Central memory CD8-positive, alpha-beta T cell (primary cell): ENCODE results near the gene CTNND2.
"Not testable (repeated sequence)": the region's sequence is repeated elsewhere in the genome, so short reads cannot be mapped to it uniquely, and the experiment has no call there.

Source experiments
- ATAC-seq: fragments of 150-1000 bp; cut with Tn5 transposase; replicated peaks from 2 replicates; pipeline ENCODE4 v1.10.0; 2022; ENCODE audit warnings: mild to moderate bottlenecking, moderate FRiP score, moderate number of reproducible peaks; ENCODE audit not compliant: poor library complexity, severe bottlenecking; ENCODE audit errors: extremely low read depth
- DNase-seq, 2 donors: peaks; one replicate each; pipeline ENCODE4 v3.0.0; 2021; ENCODE audit warnings: low spot score in 2 of 2
- H3K27ac Mint-ChIP-seq: one replicate; pipeline ENCODE4 v1.8.0; 2022; ENCODE audit warnings: low read depth, mild to moderate bottlenecking, moderate library complexity, mixed read lengths
- H3K27me3 Mint-ChIP-seq: one replicate; pipeline ENCODE4 v1.8.0; 2022; ENCODE audit warnings: mixed read lengths
- H3K36me3 Mint-ChIP-seq: one replicate; pipeline ENCODE4 v1.8.0; 2022; ENCODE audit warnings: mild to moderate bottlenecking, moderate library complexity, mixed read lengths; ENCODE audit not compliant: insufficient read depth
- H3K4me1 Mint-ChIP-seq: one replicate; pipeline ENCODE4 v1.8.0; 2022; ENCODE audit warnings: mixed read lengths
- H3K4me3 Mint-ChIP-seq: one replicate; pipeline ENCODE4 v1.8.0; 2022; ENCODE audit warnings: mild to moderate bottlenecking, moderate library complexity, mixed read lengths
- H3K9me3 Mint-ChIP-seq: one replicate; pipeline ENCODE4 v1.8.0; 2022; ENCODE audit warnings: mixed read lengths

Gene CTNND2

DNA sequence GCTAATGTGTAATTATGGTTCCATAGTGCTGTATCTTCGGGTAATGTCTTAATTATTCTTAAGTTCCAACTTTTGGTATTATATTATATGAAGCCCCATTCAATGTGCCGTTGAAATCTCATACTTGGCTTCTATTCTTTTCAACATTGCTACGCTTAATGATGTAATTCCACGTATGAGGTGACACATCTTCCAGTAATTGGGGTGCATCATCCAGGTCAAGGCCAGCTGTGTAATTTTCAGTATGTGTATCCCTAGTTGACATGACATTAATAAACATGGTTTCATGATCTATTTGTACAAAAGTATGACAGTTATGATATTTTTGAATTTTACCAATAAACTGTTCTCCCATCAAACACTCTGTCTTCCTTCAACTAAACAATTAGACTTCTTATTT lies 546.3 kb downstream of the CTNND2 start:
- ATAC-seq = no peak
- H3K27me3 Mint-ChIP-seq = no peaks in the 10 kb centered on the region

DNA sequence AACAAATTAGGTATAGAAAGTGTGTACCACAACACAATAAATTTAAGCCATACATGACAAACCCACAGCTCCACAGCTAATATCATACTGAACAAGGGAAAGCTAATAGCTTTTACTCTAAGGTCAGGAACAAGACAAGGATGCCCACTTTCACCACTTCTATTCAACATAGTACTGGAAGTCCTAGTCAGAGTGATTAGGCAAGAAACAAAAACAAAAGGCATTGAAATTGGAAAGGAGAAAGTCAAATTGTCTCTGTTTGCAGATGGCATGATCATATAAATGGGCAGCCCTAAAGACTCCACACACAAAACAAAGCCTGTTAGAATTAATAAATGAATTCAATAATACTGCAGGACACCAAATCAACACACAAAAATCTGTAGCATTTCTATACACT lies 548.8 kb downstream of the CTNND2 start:
- Mint-ChIP-seq H3K9me3 (peaks cover 16% of the 10 kb centered on the region), H3K27me3 (no peaks in the 10 kb centered on the region), H3K27ac (no peak overlapping the region), H3K4me1 (no peaks in the 10 kb centered on the region), H3K36me3 (no peaks in the 10 kb centered on the region), H3K4me3 (no peak overlapping the region)
- ATAC-seq (no peak), DNase-seq (no peak)

More for the DNA sequence above, 546.3 kb downstream of the CTNND2 start:
- H3K9me3 Mint-ChIP-seq = peaks cover 22% of the 10 kb centered on the region
- H3K27ac Mint-ChIP-seq = no peak overlapping the region
- no peaks in the 10 kb centered on the region for H3K36me3 Mint-ChIP-seq
- H3K4me1 Mint-ChIP-seq = no peaks in the 10 kb centered on the region
- H3K4me3 Mint-ChIP-seq = no peak overlapping the region
- no peak for DNase-seq

DNA sequence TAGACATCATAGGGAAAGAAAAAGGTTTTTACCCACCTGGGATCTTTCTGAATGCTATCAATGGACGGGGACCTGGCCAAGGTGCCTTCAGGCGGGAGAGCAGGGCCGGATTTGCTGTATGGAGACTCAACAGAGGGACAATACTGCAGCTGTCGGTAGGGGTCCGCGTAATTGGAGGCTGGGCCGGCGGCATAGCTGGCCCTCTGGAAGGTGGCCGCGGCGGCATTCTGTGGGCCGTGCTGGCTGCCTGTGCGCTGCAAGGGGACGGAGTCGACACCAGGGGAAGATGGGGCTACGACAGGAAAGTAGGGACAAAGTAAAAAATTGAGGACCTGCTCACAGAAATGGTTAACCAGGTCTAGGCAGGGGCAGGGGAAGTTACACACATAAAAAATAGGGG lies 557.9 kb downstream of the CTNND2 start:
- no peaks in the 10 kb centered on the region for H3K4me1 Mint-ChIP-seq
- ATAC-seq (no peak), DNase-seq (no peak)
- H3K9me3 Mint-ChIP-seq = peaks cover 7% of the 10 kb centered on the region
- no peaks in the 10 kb centered on the region for H3K36me3 Mint-ChIP-seq
- no peak overlapping the region for H3K4me3 Mint-ChIP-seq
- no peaks in the 10 kb centered on the region for H3K27me3 Mint-ChIP-seq
- no peak overlapping the region for H3K27ac Mint-ChIP-seq

DNA sequence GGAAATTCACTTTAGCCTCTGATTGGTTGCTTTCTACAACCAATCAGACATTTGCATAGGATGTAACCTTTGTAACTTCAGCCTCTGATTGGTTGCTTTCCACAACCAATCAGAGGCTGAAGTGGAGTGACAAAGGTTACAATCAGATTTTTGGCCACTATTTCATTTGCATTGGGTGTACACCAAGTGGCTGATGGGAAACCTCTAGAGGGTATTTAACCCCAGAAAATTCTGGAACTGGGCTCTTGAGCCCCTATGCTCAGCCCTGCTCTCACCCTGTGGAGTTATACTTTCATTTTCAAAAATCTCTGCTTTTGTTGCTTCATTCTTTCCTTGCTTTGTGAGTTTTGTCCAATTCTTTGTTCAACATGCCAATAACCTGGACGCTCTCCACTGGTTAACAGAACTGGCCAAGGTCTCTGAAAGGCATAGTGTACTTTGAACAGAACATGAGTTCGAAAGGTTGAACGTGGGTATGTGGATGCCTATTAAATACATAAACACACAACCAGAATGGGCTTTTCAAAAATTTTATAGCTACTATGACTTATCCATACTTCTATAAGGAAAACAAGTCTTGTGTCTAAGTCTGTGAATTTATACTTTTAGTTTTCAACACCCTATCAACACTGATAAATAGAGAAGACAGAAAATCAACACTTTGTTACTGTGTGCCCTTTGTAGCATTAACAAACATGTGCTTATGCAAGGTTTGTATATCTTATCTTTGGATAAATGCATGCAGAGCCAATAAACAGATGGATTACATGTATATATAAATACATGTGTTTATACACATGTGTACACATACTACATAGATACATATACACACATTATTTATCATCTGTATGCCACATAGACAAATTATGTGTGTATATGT lies 568.1 kb downstream of the CTNND2 start:
- H3K9me3 Mint-ChIP-seq = peaks cover 11% of the 10 kb centered on the region
- H3K4me3 Mint-ChIP-seq = no peak overlapping the region
- no peaks in the 10 kb centered on the region for H3K4me1 Mint-ChIP-seq
- DNase-seq (no peak), ATAC-seq (no peak)
- H3K27ac Mint-ChIP-seq = no peak overlapping the region
- H3K27me3 Mint-ChIP-seq = no peaks in the 10 kb centered on the region
- no peaks in the 10 kb centered on the region for H3K36me3 Mint-ChIP-seq

DNA sequence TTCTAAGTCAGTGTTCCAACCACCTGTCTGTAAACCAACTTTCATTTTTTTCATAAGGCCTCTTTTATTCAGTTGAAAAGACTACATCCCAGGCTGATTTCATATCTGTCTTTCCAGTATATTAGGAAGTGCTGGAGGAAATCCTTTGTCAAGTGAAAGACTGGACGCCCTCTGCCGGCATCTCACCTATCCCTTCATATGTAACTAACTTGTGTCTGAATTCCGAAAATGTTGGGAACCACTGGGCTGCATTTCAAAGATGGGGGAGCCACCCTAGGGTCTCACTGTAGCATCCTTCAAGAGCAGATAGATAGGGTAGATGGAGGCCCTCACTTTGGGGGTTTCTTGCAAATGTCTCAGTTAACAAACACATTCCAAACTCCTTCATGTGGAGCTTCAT lies 569.8 kb downstream of the CTNND2 start:
- Mint-ChIP-seq H3K27ac (no peak overlapping the region), H3K4me1 (no peaks in the 10 kb centered on the region), H3K4me3 (no peak overlapping the region), H3K9me3 (peaks cover 11% of the 10 kb centered on the region), H3K27me3 (no peaks in the 10 kb centered on the region), H3K36me3 (no peaks in the 10 kb centered on the region)
- no peak for ATAC-seq
- no peak for DNase-seq

DNA sequence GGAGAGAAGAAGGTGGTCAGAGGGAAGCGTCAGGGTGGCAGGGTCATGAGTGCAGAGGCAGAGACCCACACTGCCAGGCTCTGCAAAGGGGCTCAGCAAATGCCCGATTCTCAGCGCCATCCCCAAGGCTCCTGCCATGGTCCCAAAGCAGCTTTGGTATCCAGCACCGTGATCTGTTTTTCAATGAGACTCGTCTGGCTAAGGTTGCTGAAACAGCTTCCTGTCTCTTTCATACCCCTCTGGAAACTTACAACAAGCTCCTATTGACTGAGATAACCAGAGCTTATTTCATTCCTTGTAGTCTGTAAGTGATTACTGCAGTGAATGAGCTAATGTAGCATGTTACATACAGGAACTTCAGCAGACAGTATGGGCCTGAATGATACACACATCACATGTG lies 574.6 kb downstream of the CTNND2 start:
- Mint-ChIP-seq H3K4me1 (no peaks in the 10 kb centered on the region), H3K36me3 (no peaks in the 10 kb centered on the region), H3K27ac (no peak overlapping the region), H3K27me3 (no peaks in the 10 kb centered on the region), H3K4me3 (no peak overlapping the region), H3K9me3 (peaks cover 4% of the 10 kb centered on the region)
- ATAC-seq (no peak), DNase-seq (no peak)

DNA sequence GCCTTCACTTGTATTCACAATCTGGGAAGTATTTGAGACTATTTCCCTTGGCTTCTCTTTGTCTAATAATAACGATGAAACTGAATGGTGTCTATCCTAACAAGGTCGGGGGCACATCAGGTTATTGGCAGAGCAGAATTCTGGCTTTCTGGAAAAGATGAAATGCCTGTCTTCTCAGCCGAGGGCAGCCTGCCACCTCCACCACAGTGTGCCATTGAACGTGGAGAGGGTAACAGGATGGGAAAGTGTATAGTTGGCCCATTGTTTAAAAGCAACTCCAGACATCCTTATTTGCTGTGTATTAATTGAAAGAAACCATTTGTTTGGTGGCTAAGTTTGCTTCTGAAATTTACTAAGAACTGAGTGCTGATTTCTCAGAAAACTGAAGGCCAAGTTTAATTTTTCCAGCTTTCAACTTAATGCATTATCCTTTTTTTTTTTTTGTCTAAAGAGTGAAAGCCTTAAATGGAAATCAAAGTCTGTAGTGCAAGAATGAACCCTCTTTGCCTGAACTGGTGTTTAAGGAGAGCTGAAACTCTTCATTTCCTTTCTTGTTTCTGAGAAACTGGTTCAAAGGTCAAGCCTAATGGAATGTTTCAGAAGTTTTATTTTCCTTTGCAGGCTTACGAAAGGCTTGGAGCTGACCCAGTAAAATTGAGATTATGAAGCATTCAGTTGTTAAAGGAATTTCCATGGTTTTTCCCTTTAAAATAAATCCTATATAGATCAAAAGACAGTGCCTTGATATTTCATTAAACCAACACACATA lies 579.5 kb downstream of the CTNND2 start:
- no peaks in the 10 kb centered on the region for H3K27me3 Mint-ChIP-seq
- no peak for ATAC-seq
- H3K9me3 Mint-ChIP-seq = peaks cover 4% of the 10 kb centered on the region
- H3K4me3 Mint-ChIP-seq = no peak overlapping the region
- H3K36me3 Mint-ChIP-seq = peaks cover 2% of the 10 kb centered on the region
- no peak for DNase-seq
- H3K4me1 Mint-ChIP-seq = no peaks in the 10 kb centered on the region
- no peak overlapping the region for H3K27ac Mint-ChIP-seq

DNA sequence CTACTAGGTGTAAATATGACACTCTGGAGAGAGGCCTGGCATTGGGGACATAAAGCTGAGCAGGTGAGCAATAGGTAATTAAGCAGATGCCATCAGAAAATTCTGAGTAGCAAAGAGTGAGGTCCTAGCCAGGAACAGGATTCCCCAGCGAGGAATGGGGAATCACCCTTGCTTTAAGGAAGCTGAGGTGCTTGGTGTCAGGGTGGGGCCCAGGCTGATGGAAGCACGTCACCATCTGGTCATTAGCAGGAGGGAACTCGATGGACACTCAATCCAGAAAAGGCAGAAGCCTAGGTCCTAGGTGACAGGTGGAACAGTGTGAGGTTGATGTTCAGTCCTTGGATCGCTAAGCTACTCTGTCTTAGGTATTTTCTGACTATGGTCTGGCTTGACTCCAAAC lies 580.5 kb downstream of the CTNND2 start:
- ATAC-seq (no peak), DNase-seq (no peak)
- Mint-ChIP-seq H3K27me3 (no peaks in the 10 kb centered on the region), H3K27ac (no peak overlapping the region), H3K4me1 (no peaks in the 10 kb centered on the region), H3K36me3 (peaks cover 2% of the 10 kb centered on the region), H3K9me3 (peaks cover 5% of the 10 kb centered on the region), H3K4me3 (no peak overlapping the region)

DNA sequence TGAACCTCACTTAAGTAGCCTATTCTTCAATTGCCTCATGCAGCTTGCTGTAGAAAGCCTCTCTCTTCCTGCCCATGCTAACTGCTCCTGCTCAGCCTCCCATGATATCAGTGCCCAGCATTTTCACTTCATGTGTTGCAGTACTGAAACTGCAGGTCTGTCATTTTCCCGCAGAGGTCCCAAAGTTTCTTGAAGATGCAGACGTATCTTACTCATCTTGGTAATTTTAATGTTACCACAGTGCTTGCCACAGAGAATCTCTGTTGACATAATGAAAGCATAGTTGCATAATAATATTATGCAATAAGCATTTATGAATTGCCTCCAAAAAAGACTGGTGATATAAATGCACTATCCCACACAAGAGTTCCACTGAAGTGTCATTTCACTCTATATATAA lies 582.1 kb downstream of the CTNND2 start:
- DNase-seq = no peak
- ATAC-seq = no peak

DNA sequence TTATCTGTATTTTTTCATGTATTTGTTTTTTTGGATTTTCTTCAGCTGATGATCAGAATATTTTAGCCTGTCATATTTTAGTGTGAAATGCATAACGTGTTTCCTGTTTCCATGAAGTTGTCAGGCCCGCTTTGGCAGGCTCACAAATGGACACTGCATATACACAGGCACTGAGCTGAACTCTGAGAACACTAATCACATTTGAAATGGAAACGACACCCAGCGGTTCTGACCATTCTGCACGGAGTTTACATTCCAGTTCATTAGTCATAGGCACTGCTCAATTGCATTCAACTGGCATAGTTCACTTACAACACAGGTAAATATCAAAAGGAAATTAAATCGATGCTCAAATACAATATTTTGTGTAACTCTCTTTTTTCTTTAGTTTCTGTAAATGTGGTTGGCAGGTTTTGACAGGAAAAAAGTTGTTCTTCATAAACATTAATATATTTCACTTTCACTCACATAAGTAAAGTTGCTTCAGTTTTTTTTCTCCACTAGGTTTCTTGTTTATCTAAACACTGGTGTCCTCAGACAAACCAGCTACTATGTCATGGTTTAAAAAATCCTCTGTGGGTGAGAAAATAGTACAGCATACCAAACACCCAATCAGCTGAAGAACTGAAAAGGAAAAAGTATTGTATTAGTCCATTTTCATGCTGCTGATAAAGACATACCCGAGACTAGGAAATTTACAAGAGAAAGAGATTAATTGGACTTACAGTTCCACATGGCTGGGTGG lies 584.2 kb downstream of the CTNND2 start:
- ATAC-seq = no peak
- H3K27ac Mint-ChIP-seq = no peak overlapping the region
- peaks cover 2% of the 10 kb centered on the region for H3K36me3 Mint-ChIP-seq
- no peaks in the 10 kb centered on the region for H3K4me1 Mint-ChIP-seq
- no peaks in the 10 kb centered on the region for H3K27me3 Mint-ChIP-seq
- H3K9me3 Mint-ChIP-seq = peaks cover 8% of the 10 kb centered on the region
- H3K4me3 Mint-ChIP-seq = no peak overlapping the region
- no peak for DNase-seq

More for the DNA sequence above, 582.1 kb downstream of the CTNND2 start:
- Mint-ChIP-seq H3K36me3 (peaks cover 2% of the 10 kb centered on the region), H3K4me3 (no peak overlapping the region), H3K9me3 (peaks cover 12% of the 10 kb centered on the region), H3K27ac (no peak overlapping the region), H3K4me1 (no peaks in the 10 kb centered on the region), H3K27me3 (no peaks in the 10 kb centered on the region)

DNA sequence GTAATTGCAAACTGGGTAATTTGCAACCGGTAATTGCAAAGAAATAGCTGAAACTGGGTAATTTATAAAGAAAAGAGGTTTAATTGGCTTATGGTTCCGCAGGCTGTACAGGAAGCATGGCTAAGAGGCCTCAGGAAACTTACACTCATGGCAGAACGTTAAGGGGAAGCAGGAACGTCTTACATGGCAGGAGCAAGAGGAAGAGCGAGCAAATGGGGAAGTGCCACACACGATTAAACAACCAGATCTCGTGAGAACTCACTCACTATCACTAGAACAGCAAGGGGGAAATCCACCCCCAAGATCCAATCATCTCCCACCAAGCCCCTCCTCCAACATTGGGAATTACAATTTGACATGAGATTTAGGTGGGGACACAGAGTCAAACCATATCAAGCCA lies 590.6 kb downstream of the CTNND2 start:
- H3K4me3 Mint-ChIP-seq, DNase-seq, ATAC-seq, H3K27ac Mint-ChIP-seq, H3K9me3 Mint-ChIP-seq, H3K36me3 Mint-ChIP-seq, H3K27me3 Mint-ChIP-seq, H3K4me1 Mint-ChIP-seq: not testable (repeated sequence)

DNA sequence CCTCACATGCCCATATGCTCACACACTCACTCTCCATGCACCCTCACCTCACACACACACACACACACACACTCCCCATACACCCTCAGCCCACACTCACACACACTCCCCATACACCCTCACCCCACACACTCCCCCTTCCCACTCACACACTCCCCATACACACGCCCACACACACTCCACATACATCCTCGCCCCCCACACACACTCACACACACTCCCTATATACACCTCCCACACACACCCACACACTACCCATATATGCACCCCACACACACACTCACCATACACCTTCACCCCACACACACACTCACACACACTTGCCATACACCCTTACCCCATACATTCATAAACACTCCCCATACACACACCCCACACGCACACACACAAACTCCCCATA lies 592.5 kb downstream of the CTNND2 start:
- no peaks in the 10 kb centered on the region for H3K27me3 Mint-ChIP-seq
- no peak overlapping the region for H3K27ac Mint-ChIP-seq
- no peaks in the 10 kb centered on the region for H3K4me1 Mint-ChIP-seq
- H3K9me3 Mint-ChIP-seq = no peaks in the 10 kb centered on the region
- no peak overlapping the region for H3K4me3 Mint-ChIP-seq
- ATAC-seq = no peak
- H3K36me3 Mint-ChIP-seq = no peaks in the 10 kb centered on the region
- no peak for DNase-seq
